Activated CD4-positive, alpha-beta T cell treated with anti-CD3 and anti-CD28 coated beads, Interleukin-2, amount 10 ng/mL, durations not matched to agents 7 days and 5 days (primary cell): ENCODE measurements around the gene MRPS5. TPM values are rescaled to one million over a fixed set of nuclear protein-coding genes. Genes with fewer than 3 reads are reported as not detected.
A peak's percentile ranks its signal among the peaks of the same experiment; 100 is the strongest.

Source experiments
- CTCF ChIA-PET: fragments of 350-600 bp; sonication (Branson Sonifier 250); formaldehyde crosslinking; loops from one replicate; lab custom pipeline; 2021; ENCODE audit warnings: antibody characterized with exemption; lab: Charles Lee
- POLR2A ChIA-PET: fragments of 350-600 bp; sonication (Branson Sonifier 250); formaldehyde crosslinking; loops from one replicate; lab custom pipeline; 2021; ENCODE audit warnings: antibody characterized with exemption; lab: Charles Lee
- DNase-seq: peaks from one replicate; pipeline ENCODE4 v3.0.0-alpha.2; 2020
- H3K27ac Mint-ChIP-seq: one replicate; pipeline ENCODE4 v1.8.0; 2021; ENCODE audit warnings: mild to moderate bottlenecking, moderate library complexity, mixed read lengths
- H3K27me3 Mint-ChIP-seq: one replicate; pipeline ENCODE4 v1.8.0; 2021; ENCODE audit warnings: mixed read lengths
- H3K36me3 Mint-ChIP-seq: one replicate; pipeline ENCODE4 v1.8.0; 2021; ENCODE audit warnings: low read depth, mixed read lengths
- H3K4me1 Mint-ChIP-seq: one replicate; pipeline ENCODE4 v1.8.0; 2021; ENCODE audit warnings: mixed read lengths
- H3K4me3 Mint-ChIP-seq: one replicate; pipeline ENCODE4 v1.8.0; 2021; ENCODE audit warnings: mild to moderate bottlenecking, moderate library complexity, mixed read lengths
- H3K9me3 Mint-ChIP-seq: one replicate; pipeline ENCODE4 v1.8.0; 2021; ENCODE audit warnings: mixed read lengths
- total RNA-seq, 2 experiments: library from RNA; stranded (reverse); gene quantifications; one replicate each; pipeline ENCODE4 v1.2.3, GENCODE V29; 2021

MRPS5 gene
- total RNA-seq, 2 experiments from 2014 or later, result 70.3 to 71.7 TPM

DNA sequence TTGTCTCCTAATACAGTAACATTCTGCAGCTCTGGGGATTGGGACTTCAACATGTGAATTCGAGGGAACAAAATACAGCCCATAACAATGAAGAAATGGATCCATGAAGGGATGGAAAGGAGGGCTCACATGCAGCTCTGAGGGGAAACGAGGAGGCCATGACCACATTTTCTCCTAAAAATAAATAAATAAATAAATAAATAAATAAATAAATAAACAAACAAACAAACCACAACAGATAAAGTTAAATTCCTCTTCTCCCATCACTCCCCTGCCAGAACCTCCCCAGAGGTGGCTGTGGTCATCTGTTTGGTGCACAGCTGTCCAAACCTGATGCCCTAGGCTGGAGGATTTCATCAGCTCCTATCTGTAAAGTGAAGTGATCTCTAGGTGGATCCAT is 53.4 kb downstream of the MRPS5 start:
- Mint-ChIP-seq H3K36me3 (peaks cover 10% of the 10 kb centered on the region), H3K27me3 (no peaks in the 10 kb centered on the region), H3K4me1 (peaks cover 32% of the 10 kb centered on the region), H3K27ac (no peak overlapping the region), H3K4me3 (no peak overlapping the region), H3K9me3 (peaks cover 3% of the 10 kb centered on the region)
- ChIA-PET POLR2A (no interaction called here), CTCF (interaction anchor here (1.7 to 8.6 kb wide), 2 partner anchors 9 to 46 kb away, joined by 6 to 92 read pairs; no protein-coding TSS in a partner anchor)
- DNase-seq, result no peak

DNA sequence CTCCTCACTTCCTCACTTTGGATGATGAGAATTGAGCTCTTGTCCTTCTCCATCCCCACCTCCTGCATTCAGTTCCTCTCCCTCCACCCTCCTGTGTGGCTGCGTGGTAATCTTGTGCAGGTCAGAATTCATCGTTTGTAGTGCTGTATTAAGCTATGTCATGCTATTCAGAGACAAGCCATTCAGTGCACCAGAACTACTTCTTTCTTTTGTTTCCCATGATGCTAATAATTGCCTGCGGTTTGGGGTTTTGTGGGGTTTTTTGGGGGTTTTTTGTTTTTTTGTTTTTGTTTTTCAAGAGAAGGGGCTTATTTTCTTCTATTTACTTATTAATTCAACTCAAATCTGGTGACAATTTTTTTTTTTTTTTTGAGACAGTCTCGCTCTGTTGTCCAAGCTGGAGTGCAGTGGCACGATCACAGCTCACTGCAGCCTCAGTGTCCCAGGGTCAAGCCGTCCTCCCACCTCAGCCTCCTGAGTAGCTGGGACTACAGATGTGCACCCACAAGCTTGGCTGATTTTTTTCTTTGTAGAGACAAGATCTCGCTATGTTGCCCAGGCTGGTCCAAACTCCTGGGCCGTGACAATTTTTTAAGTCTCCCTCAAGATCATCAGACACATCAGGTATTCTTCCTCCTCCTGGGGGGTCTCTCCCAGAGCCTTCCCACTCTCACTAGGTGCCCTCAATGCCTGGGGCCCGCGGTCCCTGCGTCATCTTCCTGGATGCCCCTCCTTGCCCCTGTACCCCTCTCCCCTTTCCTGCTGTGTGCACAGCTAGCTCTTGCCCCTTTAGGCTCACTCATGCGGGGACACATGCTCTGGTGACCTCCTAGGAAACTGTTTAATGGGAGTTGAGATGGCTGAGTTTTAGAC is 58.3 kb downstream of the MRPS5 start:
- Mint-ChIP-seq H3K4me1 (peaks cover 40% of the 10 kb centered on the region), H3K9me3 (no peaks in the 10 kb centered on the region), H3K27ac (peak overlapping the region; percentile 91), H3K4me3 (peak overlapping the region; percentile 42), H3K36me3 (no peaks in the 10 kb centered on the region), H3K27me3 (no peaks in the 10 kb centered on the region)
- POLR2A ChIA-PET, result interaction anchor here (1.2 kb wide), 1 partner anchor 16 kb away, joined by 7 read pairs; no protein-coding TSS in a partner anchor
- CTCF ChIA-PET, result interaction anchor here (0.6 to 8.6 kb wide), 11 partner anchors 9 to 52 kb away, joined by 3 to 92 read pairs (median 4); no protein-coding TSS in a partner anchor
- no peak for DNase-seq

DNA sequence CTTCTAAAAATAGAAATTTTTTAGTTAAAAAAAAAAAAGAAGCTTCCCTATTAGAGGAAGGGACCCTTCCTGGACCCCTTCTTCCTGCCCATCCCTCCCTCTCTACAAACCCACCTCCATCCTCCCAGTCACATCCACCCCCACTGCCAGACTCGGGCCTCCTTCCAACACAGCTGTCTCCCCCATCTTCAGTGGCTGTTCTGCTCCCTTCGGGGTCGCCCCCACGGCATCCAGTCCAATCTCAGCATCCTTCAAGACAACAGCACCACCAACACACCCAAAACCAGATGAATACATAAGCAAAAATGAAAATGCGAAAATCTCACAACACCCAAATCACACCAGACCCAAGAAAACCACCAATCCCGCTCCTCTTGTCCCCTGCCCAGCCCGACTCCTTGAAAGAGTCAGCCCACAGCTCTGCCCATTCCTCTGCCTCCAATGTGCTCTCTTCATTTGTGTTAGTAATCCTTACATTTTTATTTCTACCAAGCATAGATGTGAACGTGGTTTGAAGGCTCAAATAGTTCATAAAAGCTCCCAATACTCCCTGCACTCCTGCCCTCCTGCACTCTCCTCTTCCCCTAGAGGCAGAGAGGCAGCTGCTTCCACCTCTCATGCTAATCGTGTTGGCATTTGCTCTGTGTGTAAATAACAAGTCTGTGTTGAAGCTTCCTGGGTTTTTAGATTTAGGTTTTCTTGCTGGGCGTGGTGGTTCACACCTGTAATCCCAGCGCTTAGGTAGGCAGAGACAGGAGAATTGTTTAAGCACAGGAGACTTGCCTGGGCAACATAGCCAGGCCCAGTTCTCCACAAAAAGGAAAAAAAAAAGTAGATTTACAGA is 59.1 kb downstream of the MRPS5 start:
- ChIA-PET POLR2A (interaction anchor here (1.2 kb wide), 1 partner anchor 17 kb away, joined by 7 read pairs; no protein-coding TSS in a partner anchor), CTCF (interaction anchor here (0.6 to 8.6 kb wide), 10 partner anchors 8 to 97 kb away, joined by 3 to 92 read pairs (median 4); partner anchors contain the start of gene ZNF514)
- no peaks in the 10 kb centered on the region for H3K9me3 Mint-ChIP-seq
- H3K4me1 Mint-ChIP-seq, result peaks cover 42% of the 10 kb centered on the region
- H3K36me3 Mint-ChIP-seq, result no peaks in the 10 kb centered on the region
- no peaks in the 10 kb centered on the region for H3K27me3 Mint-ChIP-seq
- H3K27ac Mint-ChIP-seq, result peak overlapping the region; percentile 91
- peak overlapping the region; percentile 42 for H3K4me3 Mint-ChIP-seq
- DNase-seq, result no peak

DNA sequence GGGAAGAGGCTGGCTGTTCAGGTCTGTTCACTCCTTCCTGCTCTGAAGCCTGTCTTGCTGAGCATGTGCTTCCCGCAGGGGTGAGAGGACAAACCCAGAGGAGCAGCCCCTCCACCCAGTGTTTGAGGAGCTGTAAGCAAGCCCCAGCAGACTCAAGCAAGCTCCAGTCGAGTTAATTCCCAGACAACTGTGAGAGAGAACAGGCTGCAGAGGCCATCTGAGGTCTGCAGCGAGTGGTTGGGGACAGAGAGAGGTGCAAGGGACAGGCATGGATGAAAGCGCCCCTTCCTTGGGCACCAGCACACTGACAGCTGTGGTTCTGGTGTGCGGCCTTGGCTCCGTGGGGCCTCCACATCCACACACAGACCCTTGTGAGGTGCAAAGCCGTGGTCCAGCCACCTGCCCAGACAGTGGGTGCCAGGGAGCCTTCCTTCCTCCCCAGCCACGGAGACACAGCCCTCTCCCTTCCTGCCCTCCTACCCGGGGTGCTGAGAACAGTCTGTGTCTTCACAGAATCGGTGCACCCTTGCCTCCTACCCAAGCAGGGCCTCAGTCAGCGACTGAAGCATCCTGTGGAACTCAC is 59.9 kb downstream of the MRPS5 start:
- no peaks in the 10 kb centered on the region for H3K36me3 Mint-ChIP-seq
- peak overlapping the region; percentile 91 for H3K27ac Mint-ChIP-seq
- H3K4me1 Mint-ChIP-seq, result peaks cover 44% of the 10 kb centered on the region
- no peaks in the 10 kb centered on the region for H3K27me3 Mint-ChIP-seq
- CTCF ChIA-PET, result interaction anchor here (0.5 to 8.6 kb wide), 6 partner anchors 9 to 1260 kb away, joined by 3 to 92 read pairs (median 4); no protein-coding TSS in a partner anchor
- no peak overlapping the region for H3K4me3 Mint-ChIP-seq
- no peaks in the 10 kb centered on the region for H3K9me3 Mint-ChIP-seq
- peak; percentile 35 for DNase-seq
- POLR2A ChIA-PET, result no interaction called here

DNA sequence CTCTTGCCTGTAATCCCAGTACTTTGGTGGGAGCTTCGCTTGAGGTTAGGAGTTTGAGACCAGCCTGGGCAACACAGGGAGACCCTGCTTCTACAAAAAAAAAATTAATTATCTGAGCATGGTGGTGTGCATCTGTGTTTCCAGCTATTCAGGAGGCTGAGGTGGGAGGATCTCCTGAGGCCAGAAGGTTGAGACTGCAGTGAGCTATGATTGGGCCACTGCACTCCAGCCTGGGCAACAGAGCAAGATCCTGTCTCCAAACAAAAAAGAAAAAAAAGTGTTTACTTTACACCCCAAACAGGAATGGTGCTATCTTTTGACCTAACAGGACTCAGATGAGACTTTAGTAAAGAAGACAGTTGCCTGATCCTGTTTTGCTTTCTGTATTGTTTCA is 60.5 kb downstream of the MRPS5 start:
- CTCF ChIA-PET, result interaction anchor here (0.5 to 8.6 kb wide), 4 partner anchors 8 to 1261 kb away, joined by 4 to 92 read pairs (median 4); no protein-coding TSS in a partner anchor
- POLR2A ChIA-PET, result no interaction called here
- Mint-ChIP-seq H3K4me1 (peaks cover 49% of the 10 kb centered on the region), H3K36me3 (peaks cover 3% of the 10 kb centered on the region), H3K27ac (peak overlapping the region; percentile 91), H3K9me3 (no peaks in the 10 kb centered on the region), H3K27me3 (no peaks in the 10 kb centered on the region), H3K4me3 (no peak overlapping the region)
- DNase-seq, result no peak

DNA sequence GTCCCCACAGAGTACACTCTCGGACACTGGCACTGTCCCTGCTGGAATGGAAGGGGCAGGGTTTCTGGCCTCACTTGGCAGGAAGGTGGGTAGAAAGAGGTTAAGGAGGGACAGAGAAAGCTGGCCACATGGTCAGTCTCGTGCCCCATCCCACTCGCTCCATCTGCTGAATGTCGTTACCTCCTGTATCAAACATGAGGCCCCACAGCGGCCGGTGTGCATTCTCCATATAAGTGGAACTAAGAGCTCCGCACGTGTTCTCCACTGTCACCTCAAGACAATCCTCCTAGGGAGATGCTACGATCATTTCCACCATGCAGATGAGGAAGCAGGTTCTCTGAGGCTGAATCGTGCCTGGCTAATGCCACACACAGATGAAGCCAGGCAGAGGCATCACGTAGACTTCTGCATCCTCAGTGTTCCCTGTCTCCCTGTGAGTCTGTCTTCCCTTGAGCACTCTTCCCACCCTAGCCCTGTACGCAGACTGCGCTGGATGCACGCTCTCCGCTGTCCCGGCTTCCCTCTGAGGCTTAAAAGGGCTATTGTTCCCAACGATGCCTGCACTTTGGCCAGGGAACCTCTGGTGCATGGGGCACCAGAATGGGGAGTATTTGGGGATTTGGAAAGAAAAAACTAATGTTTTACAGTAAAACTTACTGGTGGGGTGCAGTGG is 61.0 kb downstream of the MRPS5 start:
- Mint-ChIP-seq H3K9me3 (no peaks in the 10 kb centered on the region), H3K27me3 (no peaks in the 10 kb centered on the region), H3K4me3 (no peak overlapping the region), H3K36me3 (peaks cover 7% of the 10 kb centered on the region), H3K27ac (peak overlapping the region; percentile 91), H3K4me1 (peaks cover 54% of the 10 kb centered on the region)
- ChIA-PET POLR2A (no interaction called here), CTCF (interaction anchor here (1.4 to 8.6 kb wide), 3 partner anchors 8 to 19 kb away, joined by 4 to 92 read pairs (median 4); no protein-coding TSS in a partner anchor)
- DNase-seq, result no peak

DNA sequence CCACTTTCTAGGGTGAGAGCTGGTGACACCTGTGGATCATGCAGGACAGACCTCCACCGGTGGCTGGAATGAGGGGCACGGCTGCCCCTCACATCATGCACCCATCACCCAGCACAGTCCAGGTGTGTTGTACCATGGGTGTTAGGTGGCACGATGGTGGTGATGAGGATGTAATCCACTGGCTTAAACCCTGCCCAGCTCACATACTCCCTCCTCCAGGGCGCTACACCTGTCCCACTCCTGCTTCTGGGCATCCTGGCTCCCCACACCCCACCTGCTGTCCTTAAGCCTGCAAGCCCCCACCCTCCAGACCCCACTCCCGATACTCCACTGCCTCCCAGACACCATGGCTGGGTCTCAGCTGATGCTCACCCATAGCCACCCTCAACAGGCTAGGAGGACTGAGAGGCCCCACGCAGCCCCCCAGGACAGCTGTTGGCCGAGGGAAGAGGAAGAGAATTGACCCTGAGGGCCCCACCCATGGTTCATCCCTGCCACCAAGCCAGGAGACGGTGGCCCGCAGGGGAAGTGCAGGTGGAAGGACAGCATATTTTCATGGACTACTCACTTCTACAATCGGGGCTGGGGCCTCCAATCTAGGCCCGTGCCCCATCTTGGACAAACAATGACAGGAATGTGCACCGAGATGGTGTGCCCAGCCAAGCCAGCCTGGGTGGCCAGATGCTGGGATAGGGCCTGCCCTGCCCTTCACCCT is 61.8 kb downstream of the MRPS5 start:
- Mint-ChIP-seq H3K4me1 (peaks cover 60% of the 10 kb centered on the region), H3K27ac (no peak overlapping the region), H3K9me3 (no peaks in the 10 kb centered on the region), H3K36me3 (peaks cover 10% of the 10 kb centered on the region), H3K4me3 (no peak overlapping the region), H3K27me3 (no peaks in the 10 kb centered on the region)
- ChIA-PET CTCF (no interaction called here), POLR2A (no interaction called here)
- DNase-seq, result no peak

DNA sequence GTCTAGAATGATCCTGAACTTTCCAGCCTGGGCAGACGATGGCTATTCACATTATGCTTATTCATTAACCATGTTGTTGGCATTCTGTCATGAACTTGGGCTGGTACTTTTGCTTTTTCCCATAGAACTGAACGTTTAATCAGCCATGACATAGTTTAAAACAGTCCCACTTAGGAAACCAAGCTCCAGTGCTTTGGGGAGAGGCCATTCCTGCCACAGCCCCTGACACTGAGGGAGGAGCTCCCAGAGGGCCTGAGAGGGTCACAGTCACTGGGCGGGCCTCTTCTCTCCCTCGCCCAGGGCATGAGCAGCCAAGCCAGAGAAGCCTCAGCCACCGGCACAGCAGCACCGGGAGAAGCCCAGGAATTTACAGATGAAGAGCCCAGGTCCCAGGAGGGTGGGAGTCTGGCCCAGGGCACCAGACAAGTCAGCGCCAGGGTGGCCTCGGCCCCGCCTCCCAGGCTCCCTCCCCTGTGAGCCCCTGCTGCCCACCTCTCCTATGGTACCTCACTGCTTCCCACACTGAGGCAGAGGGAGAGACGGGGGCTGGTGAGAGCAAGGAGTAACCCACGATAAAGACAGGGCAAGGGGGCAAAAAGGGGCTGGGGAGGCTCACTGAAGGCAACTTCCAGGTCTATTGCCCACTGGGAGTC is 62.5 kb downstream of the MRPS5 start:
- Mint-ChIP-seq H3K9me3 (no peaks in the 10 kb centered on the region), H3K27ac (peak overlapping the region; percentile 68), H3K27me3 (no peaks in the 10 kb centered on the region), H3K4me3 (no peak overlapping the region), H3K36me3 (peaks cover 15% of the 10 kb centered on the region), H3K4me1 (peaks cover 64% of the 10 kb centered on the region)
- ChIA-PET POLR2A (no interaction called here), CTCF (no interaction called here)
- DNase-seq, result no peak

DNA sequence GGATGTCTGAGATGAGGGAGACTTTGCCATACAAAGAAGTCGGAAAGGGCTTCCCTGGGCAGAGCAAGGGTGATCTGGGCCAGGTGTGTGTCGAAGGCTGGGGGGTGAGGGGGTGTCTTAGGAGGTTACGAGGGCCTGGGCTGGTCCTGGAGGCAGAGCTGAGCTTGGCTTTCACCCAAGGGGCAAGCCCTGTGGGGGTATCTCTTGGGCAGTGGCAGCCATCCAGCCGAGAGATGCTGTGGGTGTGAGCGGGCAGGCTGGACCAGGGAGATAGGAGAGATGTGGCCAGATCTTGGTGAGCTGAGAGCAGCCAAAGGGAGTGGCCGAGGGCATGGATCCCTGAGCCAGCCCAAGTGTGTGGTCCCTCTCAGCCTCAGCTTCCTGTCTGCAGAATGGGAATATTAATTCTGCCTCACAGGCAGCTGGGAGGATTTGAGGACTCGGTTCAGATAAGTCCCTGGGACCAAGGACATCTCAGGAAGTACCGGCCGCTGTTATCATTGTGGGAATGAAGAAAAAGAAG is 63.1 kb downstream of the MRPS5 start:
- ChIA-PET CTCF (interaction anchor here (4.5 kb wide), 1 partner anchor 18 kb away, joined by 13 read pairs; no protein-coding TSS in a partner anchor), POLR2A (no interaction called here)
- peaks cover 63% of the 10 kb centered on the region for H3K4me1 Mint-ChIP-seq
- no peaks in the 10 kb centered on the region for H3K27me3 Mint-ChIP-seq
- H3K9me3 Mint-ChIP-seq, result no peaks in the 10 kb centered on the region
- no peak for DNase-seq
- no peak overlapping the region for H3K4me3 Mint-ChIP-seq
- peak overlapping the region; percentile 41 for H3K27ac Mint-ChIP-seq
- peaks cover 21% of the 10 kb centered on the region for H3K36me3 Mint-ChIP-seq

DNA sequence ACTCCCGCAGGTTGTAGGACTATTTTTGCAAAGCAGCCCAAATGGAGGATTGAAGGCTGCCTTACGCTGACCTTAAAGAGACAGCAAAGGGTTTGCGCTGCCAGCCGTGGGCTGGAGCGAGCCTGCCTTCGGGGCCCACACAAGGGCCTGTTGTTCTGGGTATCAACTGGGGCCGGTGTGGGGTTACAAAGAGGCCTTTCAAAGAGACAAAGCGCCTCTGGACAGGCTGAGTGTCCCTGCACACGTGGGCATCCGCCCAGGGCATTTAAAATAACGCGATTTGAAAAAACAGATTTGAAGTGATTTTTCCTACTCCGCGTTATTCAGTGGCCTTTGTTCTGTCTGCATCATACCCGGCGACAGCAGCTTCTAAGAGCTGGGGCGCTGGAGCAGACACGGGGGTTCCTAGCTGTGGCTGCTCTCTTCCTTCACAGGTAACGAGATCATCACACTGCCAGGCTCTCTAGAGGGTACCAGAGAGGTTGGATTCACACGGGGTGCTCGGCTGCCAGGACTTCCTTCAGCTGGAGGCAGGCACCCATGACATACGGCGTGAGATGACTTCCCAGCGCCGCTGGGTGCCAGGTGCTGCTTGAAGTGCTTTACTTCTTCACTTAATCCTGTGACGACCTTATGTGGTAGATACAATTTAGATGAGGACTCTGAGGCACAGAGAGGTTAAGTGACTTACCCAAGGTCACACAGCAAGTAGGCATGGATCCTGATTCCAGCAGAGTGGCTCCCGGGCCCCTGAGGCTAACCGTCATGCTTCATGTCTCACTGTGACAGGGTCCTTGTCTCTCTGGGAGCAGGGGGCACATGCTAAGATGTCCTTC is 63.9 kb downstream of the MRPS5 start:
- no peaks in the 10 kb centered on the region for H3K27me3 Mint-ChIP-seq
- H3K36me3 Mint-ChIP-seq, result peaks cover 27% of the 10 kb centered on the region
- no peak for DNase-seq
- no peak overlapping the region for H3K27ac Mint-ChIP-seq
- no peak overlapping the region for H3K4me3 Mint-ChIP-seq
- ChIA-PET CTCF (interaction anchor here (0.8 to 4.5 kb wide), 3 partner anchors 16 to 22 kb away, joined by 3 to 13 read pairs (median 5); no protein-coding TSS in a partner anchor), POLR2A (no interaction called here)
- peaks cover 63% of the 10 kb centered on the region for H3K4me1 Mint-ChIP-seq
- no peaks in the 10 kb centered on the region for H3K9me3 Mint-ChIP-seq
